Mesenchymal stem cell (in vitro differentiated cells and primary cell): ENCODE measurements around the gene RBBP8NL.

ENCODE experiments used
- DNase-seq: peaks from one replicate; pipeline ENCODE4 v3.0.0-alpha.2; 2013
- H2AFZ ChIP-seq: one replicate; pipeline ENCODE4 v1.6.1; 2013; ENCODE audit warnings: low read depth, mild to moderate bottlenecking, control low read depth, inconsistent platforms, low read length, moderate library complexity
- H2AK5ac ChIP-seq: 2 replicates; pipeline ENCODE4 v1.6.1; 2013; ENCODE audit warnings: low read length, moderate library complexity, mild to moderate bottlenecking, inconsistent platforms; ENCODE audit not compliant: severe bottlenecking
- H2BK120ac ChIP-seq: one replicate; pipeline ENCODE4 v1.6.1; 2013; ENCODE audit warnings: low read depth, mild to moderate bottlenecking, inconsistent platforms, low read length, moderate library complexity
- H2BK12ac ChIP-seq, 2 experiments: one replicate each; pipeline ENCODE4 v1.6.1; 2013; ENCODE audit warnings: inconsistent platforms in 2 of 2, low read length in 2 of 2, mild to moderate bottlenecking in 2 of 2, moderate library complexity in 2 of 2, control low read depth in 1 of 2
- H2BK15ac ChIP-seq: one replicate; pipeline ENCODE4 v1.6.1; 2013; ENCODE audit warnings: mild to moderate bottlenecking, low read depth, inconsistent platforms; ENCODE audit not compliant: poor library complexity, severe bottlenecking
- H2BK5ac ChIP-seq: 2 replicates; pipeline ENCODE4 v1.6.1; 2013; ENCODE audit warnings: low read depth, mild to moderate bottlenecking, low read length, control low read depth, inconsistent platforms; ENCODE audit not compliant: poor library complexity, severe bottlenecking
- H3K14ac ChIP-seq, 2 experiments: one replicate each; pipeline ENCODE4 v1.6.1; 2013; ENCODE audit warnings: inconsistent platforms in 2 of 2, low read length in 2 of 2, control low read depth in 1 of 2, mild to moderate bottlenecking in 1 of 2, moderate library complexity in 1 of 2
- H3K18ac ChIP-seq, 2 experiments: one replicate each; pipeline ENCODE4 v1.6.1; 2013; ENCODE audit warnings: inconsistent platforms in 2 of 2, low read length in 2 of 2, control low read depth in 1 of 2, low read depth in 1 of 2, mild to moderate bottlenecking in 1 of 2
- H3K23ac ChIP-seq, 2 experiments: one replicate each; pipeline ENCODE4 v1.6.1; 2013; ENCODE audit warnings: inconsistent platforms in 2 of 2, low read length in 2 of 2, mild to moderate bottlenecking in 2 of 2, moderate library complexity in 2 of 2, control low read depth in 1 of 2
- H3K27ac ChIP-seq: 2 replicates; pipeline ENCODE4 v1.5.1; 2013; ENCODE audit warnings: mild to moderate bottlenecking, moderate library complexity, low read length, control low read depth, inconsistent platforms; ENCODE audit not compliant: poor library complexity, severe bottlenecking
- H3K27me3 ChIP-seq, 2 experiments: 2 replicates each; pipeline versions ENCODE4 v1.6.1 to v1.7.0; 2013; ENCODE audit warnings: low read length in 2 of 2, mild to moderate bottlenecking in 2 of 2, moderate library complexity in 2 of 2, control low read depth in 1 of 2, inconsistent platforms in 1 of 2; ENCODE audit not compliant: control insufficient read depth in 1 of 2, insufficient read depth in 1 of 2
- H3K36me3 ChIP-seq, 2 experiments: 2 replicates each; pipeline versions ENCODE4 v1.6.1 to v1.7.0; 2013; ENCODE audit warnings: low read length in 2 of 2, control low read depth in 1 of 2, inconsistent platforms in 1 of 2, low read depth in 1 of 2, mild to moderate bottlenecking in 1 of 2; ENCODE audit not compliant: insufficient read depth in 2 of 2, control insufficient read depth in 1 of 2
- H3K4ac ChIP-seq, 2 experiments: one replicate each; pipeline ENCODE4 v1.6.1; 2013; ENCODE audit warnings: inconsistent platforms in 2 of 2, low read length in 2 of 2, mild to moderate bottlenecking in 2 of 2, moderate library complexity in 2 of 2, control low read depth in 1 of 2, low read depth in 1 of 2
- H3K4me1 ChIP-seq: 2 replicates; pipeline ENCODE4 v1.6.1; 2013; ENCODE audit warnings: low read depth, low read length, control low read depth; ENCODE audit not compliant: control insufficient read depth, insufficient read depth
- H3K4me2 ChIP-seq: 2 replicates; pipeline ENCODE4 v1.6.1; 2013; ENCODE audit warnings: low read length, mild to moderate bottlenecking, inconsistent platforms; ENCODE audit not compliant: poor library complexity, severe bottlenecking
- H3K4me3 ChIP-seq, 2 experiments: 2 replicates each; pipeline versions ENCODE4 v1.5.1 to v1.7.0; 2013; ENCODE audit warnings: low read length in 2 of 2, mild to moderate bottlenecking in 2 of 2, control low read depth in 1 of 2, low read depth in 1 of 2; ENCODE audit not compliant: insufficient read depth in 1 of 2
- H3K79me1 ChIP-seq: replicated peaks from 2 replicates; pipeline ENCODE4 v1.6.1; 2013; ENCODE audit warnings: mild to moderate bottlenecking, control low read depth, low read length, inconsistent platforms; ENCODE audit not compliant: poor library complexity, severe bottlenecking
- H3K9ac ChIP-seq: 2 replicates; pipeline ENCODE4 v1.7.0; 2013; ENCODE audit warnings: mild to moderate bottlenecking, low read length, moderate library complexity
- H3K9me3 ChIP-seq: 2 replicates; pipeline ENCODE4 v1.7.0; 2013; ENCODE audit warnings: mild to moderate bottlenecking, low read length; ENCODE audit not compliant: control insufficient read depth
- H4K8ac ChIP-seq: one replicate; pipeline ENCODE4 v1.6.1; 2013; ENCODE audit warnings: inconsistent platforms, mild to moderate bottlenecking, low read length, moderate library complexity
- H4K91ac ChIP-seq: one replicate; pipeline ENCODE4 v1.6.1; 2013; ENCODE audit warnings: mild to moderate bottlenecking, low read length, inconsistent platforms
- WGBS: methylation state at CpG from one replicate; pipeline ENCODE4 v1.1.7; 2013; ENCODE audit warnings: mixed read lengths; 5-methylcytosine and 5-hydroxymethylcytosine counted together

The RBBP8NL gene

DNA sequence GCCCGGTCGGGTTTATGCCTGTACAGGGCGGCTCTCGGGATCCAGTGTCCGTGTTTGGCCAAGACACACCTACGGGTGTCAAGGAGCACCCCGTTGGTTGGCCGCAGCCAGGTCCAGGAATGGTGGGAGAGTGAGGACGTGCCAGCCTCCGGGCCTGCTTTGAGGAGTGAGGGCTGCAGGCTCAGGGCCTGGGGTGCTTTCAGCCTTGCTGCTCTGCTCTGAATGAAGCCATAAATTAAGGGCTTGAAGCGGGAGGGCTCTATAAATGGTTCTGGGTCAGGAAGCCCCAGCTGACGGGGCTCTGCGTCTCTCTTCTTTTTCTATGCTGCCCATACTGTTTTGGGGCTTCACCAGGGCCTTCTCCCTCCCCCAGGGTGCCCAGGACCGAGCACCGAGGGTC is 33.3 kb upstream of the RBBP8NL start:
- H3K4me1 ChIP-seq: no peaks in the 10 kb centered on the region
- no peak overlapping the region for H2BK5ac ChIP-seq
- H3K9ac ChIP-seq: no peak overlapping the region
- 71% methylated on average over 15 of the region's 15 CpGs for WGBS
- no peaks in the 10 kb centered on the region for H3K9me3 ChIP-seq
- DNase-seq: no peak
- no peak overlapping the region for H3K4ac ChIP-seq
- H4K8ac ChIP-seq: no peak overlapping the region
- H3K4me3 ChIP-seq: no peak overlapping the region
- no peak overlapping the region for H3K23ac ChIP-seq
- H2AK5ac ChIP-seq: no peak overlapping the region
- no peak overlapping the region for H3K18ac ChIP-seq
- no peak overlapping the region for H3K14ac ChIP-seq
- H3K27me3 ChIP-seq: peaks cover 12 to 77% of the 10 kb centered on the region in 2 experiments
- no peaks in the 10 kb centered on the region for H3K36me3 ChIP-seq
- H3K4me2 ChIP-seq: no peak overlapping the region
- no peak overlapping the region for H2BK15ac ChIP-seq
- H3K27ac ChIP-seq: no peak overlapping the region
- H2AFZ ChIP-seq: no peak overlapping the region
- no peak overlapping the region for H2BK120ac ChIP-seq
- H4K91ac ChIP-seq: no peak overlapping the region
- no peaks in the 10 kb centered on the region for H3K79me1 ChIP-seq
- H2BK12ac ChIP-seq: no peak overlapping the region

DNA sequence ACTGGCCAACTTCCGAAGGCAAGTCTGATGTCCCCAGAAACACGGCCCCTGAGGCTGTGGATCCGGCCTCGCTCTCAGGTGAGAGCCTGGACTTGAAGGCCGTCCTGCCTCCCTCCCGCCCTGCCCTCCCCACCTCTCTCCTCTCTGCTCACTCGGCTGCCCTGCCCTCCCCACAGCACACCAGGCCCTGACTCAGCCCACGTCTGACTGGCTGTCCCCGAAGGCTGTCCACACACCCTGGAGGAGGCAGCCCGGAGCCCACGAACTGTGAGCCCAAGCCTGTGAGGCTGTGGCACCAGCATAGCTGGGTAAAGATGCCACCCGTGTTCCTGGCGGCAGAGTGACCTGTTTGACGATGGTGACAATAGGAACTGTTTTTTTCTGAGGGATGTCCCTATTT is 32.1 kb upstream of the RBBP8NL start:
- H3K23ac ChIP-seq: no peak overlapping the region
- no peak overlapping the region for H3K14ac ChIP-seq
- H3K27me3 ChIP-seq: peaks cover 21 to 83% of the 10 kb centered on the region in 2 experiments
- no peaks in the 10 kb centered on the region for H3K79me1 ChIP-seq
- no peak overlapping the region for H3K9ac ChIP-seq
- no peak overlapping the region for H3K18ac ChIP-seq
- H2BK15ac ChIP-seq: no peak overlapping the region
- no peak overlapping the region for H2BK5ac ChIP-seq
- H4K8ac ChIP-seq: no peak overlapping the region
- no peak overlapping the region for H3K4me2 ChIP-seq
- no peaks in the 10 kb centered on the region for H3K36me3 ChIP-seq
- no peaks in the 10 kb centered on the region for H3K9me3 ChIP-seq
- H3K4me3 ChIP-seq: no peak overlapping the region
- DNase-seq: no peak
- H2AK5ac ChIP-seq: no peak overlapping the region
- no peaks in the 10 kb centered on the region for H3K4me1 ChIP-seq
- no peak overlapping the region for H4K91ac ChIP-seq
- 67% methylated on average over 14 of the region's 14 CpGs for WGBS
- no peak overlapping the region for H3K4ac ChIP-seq
- no peak overlapping the region for H2AFZ ChIP-seq
- H3K27ac ChIP-seq: no peak overlapping the region
- no peak overlapping the region for H2BK120ac ChIP-seq
- no peak overlapping the region for H2BK12ac ChIP-seq

DNA sequence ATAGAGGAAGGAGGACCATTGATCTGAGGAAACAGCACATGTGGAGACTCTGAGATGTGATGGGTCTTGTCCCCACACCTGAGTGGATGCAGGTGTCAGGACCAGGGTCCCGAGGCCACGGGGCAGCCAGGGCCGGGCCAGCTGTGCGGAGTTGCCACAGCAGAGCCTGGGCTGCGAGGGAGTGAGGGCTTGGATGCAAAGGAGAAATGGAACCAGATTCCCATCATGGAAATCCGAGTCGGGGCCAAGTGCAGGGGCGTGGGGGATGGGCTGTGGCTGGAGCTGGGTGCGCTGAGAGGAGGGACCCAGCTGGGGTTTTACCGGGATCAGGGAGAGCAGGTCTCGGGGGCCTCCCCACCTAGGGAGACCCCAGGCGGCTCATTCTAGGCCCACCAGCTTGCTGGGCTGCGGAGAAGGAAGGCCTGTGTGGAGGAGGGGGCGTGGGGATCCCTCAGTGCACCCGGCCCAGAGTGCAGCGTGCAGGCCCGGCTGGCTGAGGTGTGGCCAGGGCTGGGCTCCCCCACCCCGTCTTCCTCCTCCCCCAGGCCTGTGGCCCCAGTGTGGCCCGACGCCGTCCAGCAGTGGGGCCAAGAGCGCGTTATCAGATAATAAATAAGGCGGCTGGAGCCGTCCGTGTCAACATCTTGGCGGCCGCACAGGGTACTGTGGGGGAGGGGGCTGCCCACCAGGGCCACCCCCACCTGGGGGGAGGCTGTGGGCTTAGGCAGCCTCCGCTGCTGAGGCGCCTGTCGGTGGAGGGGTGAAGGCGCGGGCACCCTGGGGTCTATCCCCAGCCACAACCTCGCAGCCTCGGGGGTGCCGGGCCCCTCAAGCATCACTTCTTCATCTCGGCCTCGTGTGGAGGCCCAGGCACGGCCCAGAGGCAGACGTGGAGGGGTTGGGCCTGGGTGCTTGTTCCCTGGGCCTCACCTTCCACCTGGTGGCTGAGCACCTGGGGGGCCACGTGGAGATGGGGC is 31.2 kb upstream of the RBBP8NL start:
- Histone ChIP-seq H4K91ac (no peak overlapping the region), H2AFZ (no peak overlapping the region), H3K9ac (no peak overlapping the region), H3K23ac (no peak overlapping the region), H3K4me2 (no peak overlapping the region), H2BK12ac (no peak overlapping the region), H2AK5ac (no peak overlapping the region), H3K36me3 (no peaks in the 10 kb centered on the region), H4K8ac (no peak overlapping the region), H3K4ac (no peak overlapping the region), H3K18ac (no peak overlapping the region), H2BK120ac (no peak overlapping the region), H3K27ac (no peak overlapping the region), H3K4me1 (no peaks in the 10 kb centered on the region), H2BK5ac (no peak overlapping the region), H3K9me3 (no peaks in the 10 kb centered on the region), H3K14ac (no peak overlapping the region), H3K79me1 (no peaks in the 10 kb centered on the region), H2BK15ac (no peak overlapping the region), H3K4me3 (no peak overlapping the region), H3K27me3 (peaks cover 30 to 84% of the 10 kb centered on the region in 2 experiments)
- DNase-seq: no peak
- WGBS: 76% methylated on average over 36 of the region's 41 CpGs

DNA sequence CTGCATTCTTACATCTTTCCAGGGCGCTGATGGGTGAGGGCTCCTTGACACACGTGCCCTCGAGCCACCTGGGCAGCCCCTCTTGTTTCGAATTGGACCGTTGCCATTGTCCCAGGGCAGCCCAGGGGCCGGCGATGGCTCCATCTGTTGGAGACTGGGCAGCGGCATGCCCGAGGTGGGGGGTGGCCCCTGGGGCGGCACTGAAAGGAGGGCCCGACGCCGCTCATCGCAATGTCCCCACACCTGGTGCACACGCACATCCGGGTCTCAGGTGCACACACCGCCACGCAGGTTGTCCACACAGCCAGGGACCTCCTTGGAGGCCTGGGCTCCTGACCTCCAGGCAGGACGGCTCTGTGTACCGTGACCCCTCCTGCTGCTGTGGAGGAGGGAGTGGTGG is 30.5 kb upstream of the RBBP8NL start:
- Histone ChIP-seq H2BK15ac (no peak overlapping the region), H3K36me3 (no peaks in the 10 kb centered on the region), H2BK12ac (no peak overlapping the region), H3K18ac (no peak overlapping the region), H3K27ac (no peak overlapping the region), H2AK5ac (no peak overlapping the region), H4K8ac (no peak overlapping the region), H3K4me2 (no peak overlapping the region), H3K9ac (no peak overlapping the region), H4K91ac (no peak overlapping the region), H2AFZ (no peak overlapping the region), H3K23ac (no peak overlapping the region), H3K79me1 (no peaks in the 10 kb centered on the region), H3K4me3 (no peak overlapping the region), H3K4me1 (no peaks in the 10 kb centered on the region), H3K4ac (no peak overlapping the region), H3K9me3 (no peaks in the 10 kb centered on the region), H3K27me3 (peaks cover 37 to 89% of the 10 kb centered on the region in 2 experiments), H2BK5ac (no peak overlapping the region), H3K14ac (no peak overlapping the region), H2BK120ac (no peak overlapping the region)
- WGBS: 90% methylated on average over 20 of the region's 20 CpGs
- no peak for DNase-seq
